ENCODE data around the gene ACTL8.

The ACTL8 gene, protein sequence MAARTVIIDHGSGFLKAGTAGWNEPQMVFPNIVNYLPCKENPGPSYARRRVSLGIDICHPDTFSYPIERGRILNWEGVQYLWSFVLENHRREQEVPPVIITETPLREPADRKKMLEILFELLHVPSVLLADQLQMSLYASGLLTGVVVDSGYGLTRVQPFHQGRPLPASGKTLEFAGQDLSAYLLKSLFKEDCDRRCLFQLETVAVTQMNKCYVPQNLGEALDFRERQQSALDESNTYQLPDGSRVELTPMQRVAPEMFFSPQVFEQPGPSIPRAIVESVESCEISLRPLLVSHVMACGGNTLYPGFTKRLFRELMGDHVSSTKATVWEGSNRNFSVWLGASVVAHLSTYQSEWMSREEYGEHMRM

GRCh38 chr1:17755120-17755519 lies at the start of gene ACTL8:
Gene ACTL8, plus strand, starts transcription at chr1:17755333. Its CDS starts 67,676 bp downstream, at chr1:17823009.
- DNase-seq (ENCODE audit: low read depth, low spot score) = no peak

DNA sequence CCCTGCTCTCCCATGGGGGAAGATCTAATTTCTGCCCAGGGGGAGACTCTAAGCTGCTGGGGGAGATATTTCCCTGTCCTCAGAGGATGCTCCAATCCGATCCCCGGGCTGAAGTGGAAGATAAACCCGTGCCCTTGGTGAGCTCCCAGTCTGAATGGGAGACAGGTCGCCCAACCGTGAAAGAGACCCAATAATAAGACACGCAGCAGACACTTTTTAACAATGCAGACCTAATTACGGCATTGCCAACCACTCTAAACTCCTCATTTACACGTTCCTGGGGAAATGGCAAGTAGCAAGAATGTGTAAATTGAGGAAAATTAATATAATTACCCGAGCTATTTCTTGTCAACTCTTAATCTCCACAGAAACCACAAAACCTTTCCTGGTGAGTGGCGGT lies 48.7 kb upstream of the ACTL8 start:
- no peak for DNase-seq (ENCODE audit: low read depth, low spot score)

DNA sequence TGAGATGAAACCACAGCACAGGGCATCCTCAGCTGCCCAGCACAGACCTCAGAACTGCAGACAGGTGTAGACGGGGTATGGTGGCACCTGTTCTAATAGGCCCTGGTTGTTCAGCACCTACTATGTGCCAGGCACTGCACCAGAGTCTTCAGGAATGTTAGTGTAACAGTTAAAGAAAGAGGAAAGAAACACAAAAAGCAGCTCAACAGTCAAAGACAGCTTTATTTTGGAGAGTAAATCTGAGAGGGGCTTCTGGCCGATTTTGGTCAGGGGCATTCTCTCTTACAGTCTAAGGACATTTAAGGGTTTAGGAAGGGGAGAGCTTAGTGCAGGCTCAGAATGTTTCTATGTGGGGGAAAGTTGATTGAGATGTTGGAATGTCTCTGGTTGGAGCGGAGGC lies 45.2 kb upstream of the ACTL8 start:
- no peak for DNase-seq (ENCODE audit: low read depth, low spot score)

- DNase-seq (ENCODE audit: low read depth, low spot score) = no peak
These were observed 44.1 kb upstream of the ACTL8 start for GRCh38 chr1:17710889-17711576.

DNA sequence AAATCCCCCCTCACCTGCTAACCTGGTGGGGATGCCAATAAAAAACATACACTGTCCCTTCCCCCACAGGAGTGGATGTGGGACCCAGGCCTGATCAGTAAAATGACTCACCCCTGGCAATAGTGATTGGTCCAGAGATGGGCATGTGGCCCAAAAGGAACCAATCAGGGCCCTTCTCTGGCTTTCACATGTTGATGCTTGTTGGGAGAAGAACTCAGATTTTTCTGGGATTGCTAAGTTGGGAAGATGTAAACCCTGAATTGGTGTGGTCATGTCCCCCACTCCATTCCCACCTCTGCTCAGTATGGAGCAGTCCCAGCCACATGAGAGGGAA lies 43.6 kb upstream of the ACTL8 start:
- DNase-seq (ENCODE audit: low read depth, low spot score) = no peak

DNA sequence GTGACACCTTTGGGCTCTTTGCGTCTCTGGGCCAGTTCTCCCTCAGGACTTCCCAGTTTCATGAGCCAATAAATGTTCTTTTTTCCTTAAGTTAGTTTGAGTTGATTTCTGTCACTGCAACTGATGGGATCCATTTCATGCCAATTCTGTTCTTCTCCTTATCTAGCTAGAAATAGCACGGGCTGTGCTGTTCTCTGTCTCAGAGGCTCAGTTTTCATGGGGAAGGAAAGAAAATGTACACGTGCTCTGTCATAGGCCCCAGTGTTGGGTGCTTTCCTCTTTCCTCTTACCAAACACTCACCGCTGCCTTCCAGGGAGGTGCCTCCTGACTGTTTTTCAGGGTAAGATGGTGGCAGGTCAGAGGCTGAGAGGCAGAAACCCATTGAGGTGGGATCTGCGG lies 43.2 kb upstream of the ACTL8 start:
- DNase-seq (ENCODE audit: low read depth, low spot score) = no peak

- DNase-seq (ENCODE audit: low read depth, low spot score) = no peak
These were observed 41.1 kb upstream of the ACTL8 start for GRCh38 chr1:17713993-17714392.

GRCh38 chr1:17717594-17718535 lies 37.3 kb upstream of the ACTL8 start:
- DNase-seq (ENCODE audit: low read depth, low spot score) = no peak

GRCh38 chr1:17719874-17720273 lies 35.3 kb upstream of the ACTL8 start:
- no peak for DNase-seq (ENCODE audit: low read depth, low spot score)

GRCh38 chr1:17721444-17721843 lies 33.7 kb upstream of the ACTL8 start:
- no peak for DNase-seq (ENCODE audit: low read depth, low spot score)

DNA sequence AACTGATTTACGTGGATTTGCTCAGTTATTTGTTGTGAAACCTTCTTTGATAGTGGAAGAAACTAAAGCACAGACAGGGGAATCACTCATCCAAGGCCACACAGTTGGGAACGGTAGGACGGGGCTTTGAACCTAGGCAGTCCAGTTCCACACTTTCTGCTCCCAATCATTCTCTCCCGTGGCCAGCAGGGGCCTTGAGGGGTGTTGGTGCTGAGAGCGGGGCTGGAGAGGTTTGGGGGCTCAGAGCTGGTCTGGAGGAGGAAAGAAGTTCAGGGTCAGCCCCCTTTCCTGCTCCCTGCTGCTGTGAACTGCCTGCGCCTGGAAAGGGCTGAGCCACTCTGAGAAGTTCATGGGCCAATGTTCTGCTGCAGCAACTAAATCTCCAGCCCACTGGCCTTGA lies 31.4 kb upstream of the ACTL8 start:
- DNase-seq (ENCODE audit: low read depth, low spot score) = no peak

DNA sequence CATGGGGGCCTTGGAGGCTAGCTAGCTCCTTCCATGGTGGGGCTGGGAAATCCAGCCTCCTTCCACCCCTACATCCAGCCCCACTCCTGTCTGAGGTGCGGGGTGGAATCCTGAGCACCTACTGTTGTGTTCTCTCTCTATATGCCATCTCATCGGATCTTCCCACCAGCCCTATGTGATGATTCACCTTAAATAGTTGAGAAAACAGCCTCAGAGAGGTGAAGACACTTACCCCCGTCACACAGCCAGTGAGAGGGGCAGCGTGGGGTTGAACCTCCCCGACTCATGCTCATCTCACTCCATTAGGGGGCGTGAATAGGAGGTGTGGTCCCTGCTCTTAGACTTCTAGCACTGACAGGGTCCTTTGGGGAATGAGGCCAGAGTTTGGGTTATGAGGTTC lies 31.0 kb upstream of the ACTL8 start:
- no peak for DNase-seq (ENCODE audit: low read depth, low spot score)

DNA sequence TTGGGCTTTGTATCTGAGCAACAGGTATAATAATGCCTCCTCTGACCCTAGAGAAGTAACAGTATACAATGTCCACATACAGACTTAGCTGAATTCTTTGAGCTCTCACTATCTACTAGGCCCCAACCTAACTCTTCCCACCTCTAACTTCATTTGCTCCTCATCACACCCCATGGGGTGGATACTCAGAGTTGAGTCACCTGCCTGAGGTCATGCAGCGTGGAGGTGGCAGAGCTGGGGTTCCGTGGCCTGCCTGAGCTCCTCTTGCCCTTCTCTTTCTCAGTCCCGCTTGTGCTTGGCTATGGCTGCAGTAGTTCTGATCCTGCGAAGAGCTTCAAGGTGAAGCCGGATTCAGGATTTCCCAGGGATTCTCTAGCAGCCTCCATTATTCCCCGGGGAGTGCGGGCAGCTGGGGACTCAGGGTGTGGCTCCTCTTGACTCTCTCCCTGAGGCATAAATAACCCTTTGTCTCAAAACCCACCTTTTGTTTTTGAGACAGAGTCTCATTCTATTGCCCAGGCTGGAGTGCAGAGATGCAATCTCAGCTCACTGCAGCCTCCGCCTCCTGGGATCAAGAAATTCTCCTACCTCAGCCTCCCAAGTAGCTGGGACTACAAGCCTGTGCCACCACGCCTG lies 29.9 kb upstream of the ACTL8 start:
- DNase-seq (ENCODE audit: low read depth, low spot score) = no peak

DNA sequence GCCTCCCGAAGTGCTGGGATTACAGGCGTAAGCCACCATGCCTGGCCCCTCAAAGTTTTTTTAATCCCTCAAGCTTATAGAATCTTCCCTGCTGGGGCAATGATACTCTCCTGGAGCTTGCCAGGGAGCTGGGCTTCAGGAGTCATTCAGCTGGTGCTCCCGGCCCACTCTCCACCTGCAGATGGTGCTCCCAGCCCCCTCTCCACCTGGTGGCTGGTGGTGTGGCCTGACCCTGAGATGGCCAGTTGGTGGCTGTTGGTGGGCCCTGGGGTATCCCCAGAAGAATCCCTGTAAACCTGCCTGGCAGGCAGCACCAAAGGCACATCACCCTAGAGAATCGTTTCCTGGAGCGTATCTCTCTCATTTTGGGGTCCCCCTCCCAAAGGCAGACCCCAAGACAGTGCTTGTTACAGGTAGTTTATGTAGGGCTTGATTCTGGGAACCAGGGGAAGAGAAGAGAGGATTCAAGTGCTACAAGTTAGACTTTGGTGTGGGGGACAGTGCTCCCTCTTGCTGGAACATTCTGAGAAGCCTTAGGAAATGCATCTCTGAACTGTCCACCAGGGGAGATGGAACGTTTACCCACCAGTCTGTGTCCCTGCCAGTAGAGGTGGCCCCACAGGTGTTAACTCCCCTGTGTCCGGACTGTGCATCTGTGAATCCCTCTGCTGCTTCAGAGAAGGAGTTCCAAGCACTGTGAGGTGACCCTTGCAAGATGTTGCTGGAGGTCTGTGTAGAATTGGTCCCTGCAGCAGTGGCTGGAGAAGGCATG lies 29.1 kb upstream of the ACTL8 start:
- no peak for DNase-seq (ENCODE audit: low read depth, low spot score)

DNA sequence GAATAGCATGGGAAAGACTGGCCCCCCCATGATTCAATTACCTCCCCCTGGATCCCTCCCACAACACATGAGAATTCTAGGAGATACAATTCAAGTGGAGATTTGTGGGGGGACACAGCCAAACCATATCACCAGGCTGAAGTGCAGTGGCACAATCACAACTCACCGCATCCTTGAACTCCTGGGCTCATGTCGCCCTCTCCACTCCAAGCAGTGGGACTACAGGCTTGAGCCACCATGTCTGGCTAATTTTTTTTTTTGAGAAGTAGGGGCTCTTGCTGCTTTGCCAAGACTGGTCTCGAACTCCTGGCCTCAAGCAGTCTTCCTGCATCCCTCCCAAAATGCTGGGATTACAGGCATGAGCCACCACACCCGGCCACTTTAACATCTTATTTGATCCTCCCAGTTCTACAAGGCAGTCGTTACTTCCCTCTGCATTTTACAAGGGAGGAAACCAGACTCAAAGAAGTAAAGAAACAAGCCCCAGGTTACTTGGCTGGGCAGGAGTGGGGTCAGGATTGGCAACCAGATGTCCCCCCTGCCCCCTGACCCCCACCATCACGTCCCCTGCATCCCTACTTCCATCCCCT lies 26.9 kb upstream of the ACTL8 start:
- DNase-seq (ENCODE audit: low read depth, low spot score) = no peak

- no peak for DNase-seq (ENCODE audit: low read depth, low spot score)
These were observed 25.9 kb upstream of the ACTL8 start for GRCh38 chr1:17729248-17729647.

GRCh38 chr1:17729909-17730308 lies 25.2 kb upstream of the ACTL8 start:
- DNase-seq (ENCODE audit: low read depth, low spot score) = no peak

DNA sequence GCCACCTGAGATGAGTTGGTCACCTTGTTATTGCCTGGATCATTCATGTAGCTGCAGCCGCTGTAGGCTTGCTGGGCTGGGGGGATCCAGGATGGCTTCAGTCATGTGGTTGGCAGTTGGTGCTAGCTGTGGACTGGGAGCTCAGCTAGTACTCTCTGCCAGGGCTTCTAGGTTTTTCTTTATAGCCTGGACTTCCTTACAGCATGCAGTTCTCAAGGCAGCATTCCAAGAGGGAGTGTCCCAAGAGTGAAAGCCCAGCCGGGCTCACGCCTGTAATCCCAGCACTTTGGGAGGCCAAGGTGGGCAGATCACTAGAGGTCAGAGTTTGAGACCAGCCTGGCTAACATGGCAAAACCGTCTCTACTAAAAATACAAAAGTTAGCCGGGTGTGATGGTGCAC lies 23.7 kb upstream of the ACTL8 start:
- DNase-seq (ENCODE audit: low read depth, low spot score) = no peak

GRCh38 chr1:17732475-17732874 lies 22.7 kb upstream of the ACTL8 start:
- no peak for DNase-seq (ENCODE audit: low read depth, low spot score)

GRCh38 chr1:17733661-17734060 lies 21.5 kb upstream of the ACTL8 start:
- no peak for DNase-seq (ENCODE audit: low read depth, low spot score)

GRCh38 chr1:17734609-17735008 lies 20.5 kb upstream of the ACTL8 start:
- DNase-seq (ENCODE audit: low read depth, low spot score) = no peak

Measured in brain pericyte (primary cell).